ENCODE data around the gene ARHGAP8. TPM values are rescaled to one million over a fixed set of nuclear protein-coding genes. Genes with fewer than 3 reads are reported as not detected.

Gene ARHGAP8
- total and polyA plus RNA-seq, 2 experiments from 2014 or later = 62.8 to 64.9 TPM

DNA sequence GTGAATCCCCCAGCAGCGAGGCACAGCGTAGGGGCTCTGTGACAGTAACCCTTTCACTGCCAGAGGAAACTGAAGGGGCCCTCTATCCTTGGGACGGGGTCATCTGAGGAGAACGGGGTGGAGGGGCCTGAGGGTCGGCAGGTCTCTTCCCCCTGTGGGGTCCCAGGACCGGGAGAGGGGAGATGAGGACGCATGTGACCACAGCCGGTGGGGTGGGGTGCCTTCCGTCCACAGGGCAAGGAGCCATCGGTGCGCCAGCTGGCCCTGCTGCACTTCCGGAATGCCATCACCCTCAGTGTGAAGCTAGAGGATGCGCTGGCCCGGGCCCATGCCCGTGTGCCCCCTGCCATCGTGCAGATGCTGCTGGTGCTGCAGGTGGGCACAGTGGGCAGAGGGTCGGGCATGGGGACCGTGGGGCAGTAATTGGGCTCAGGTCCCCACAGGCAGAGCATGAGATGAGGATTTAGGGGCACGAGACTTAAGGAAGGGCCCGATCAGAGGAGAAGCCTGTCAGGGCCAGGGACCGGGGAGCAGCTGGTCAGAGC lies 20.3 kb upstream of the ARHGAP8 start:
- Mint-ChIP-seq H3K9me3 (no peaks in the 10 kb centered on the region), H3K27me3 (ENCODE audit: insufficient read depth, low read depth, poor library complexity) (peaks cover 9% of the 10 kb centered on the region), H3K27ac (no peak overlapping the region; the same call in 1 of the 2 replicates), H3K36me3 (ENCODE audit: low read depth) (no peaks in the 10 kb centered on the region; the same call in 1 of the 3 replicates), H3K4me3 (no peak overlapping the region), H3K4me1 (peaks cover 10% of the 10 kb centered on the region; the same call in 2 of the 3 replicates)
- no peak for ATAC-seq
- Histone ChIP-seq H3K36me3 (ENCODE audit: insufficient read depth) (no peaks in the 10 kb centered on the region), H3K4me3 (no peak overlapping the region), H3K9me2 (ENCODE audit: insufficient read depth) (no peaks in the 10 kb centered on the region), H3K4me1 (ENCODE audit: insufficient read depth) (no peaks in the 10 kb centered on the region), H3F3A (replicated peaks; ENCODE audit: low read depth) (peaks cover 4% of the 10 kb centered on the region), H3K4me2 (no peak overlapping the region), H3K27ac (ENCODE audit: low read depth) (no peak overlapping the region), H3K79me2 (replicated peaks; ENCODE audit: insufficient read depth) (no peaks in the 10 kb centered on the region), H4K20me1 (replicated peaks; ENCODE audit: insufficient read depth) (no peaks in the 10 kb centered on the region), H3K27me3 (ENCODE audit: insufficient read depth) (no peaks in the 10 kb centered on the region), H2AFZ (no peak overlapping the region)
- no peak for DNase-seq (ENCODE audit: low spot score)
- no peak for TF ChIP-seq POLR2AphosphoS5 (IDR thresholded peaks at IDR 0.05; ENCODE audit: low read depth)
- no peak for TF ChIP-seq CREB1 (CRISPR knock-in tag; IDR thresholded peaks at IDR 0.05; ENCODE audit: low read depth)
- TF ChIP-seq EZH2phosphoT487 (IDR thresholded peaks at IDR 0.05; ENCODE audit: unreplicated experiment) = no peak
- TF ChIP-seq, protein P1, sequence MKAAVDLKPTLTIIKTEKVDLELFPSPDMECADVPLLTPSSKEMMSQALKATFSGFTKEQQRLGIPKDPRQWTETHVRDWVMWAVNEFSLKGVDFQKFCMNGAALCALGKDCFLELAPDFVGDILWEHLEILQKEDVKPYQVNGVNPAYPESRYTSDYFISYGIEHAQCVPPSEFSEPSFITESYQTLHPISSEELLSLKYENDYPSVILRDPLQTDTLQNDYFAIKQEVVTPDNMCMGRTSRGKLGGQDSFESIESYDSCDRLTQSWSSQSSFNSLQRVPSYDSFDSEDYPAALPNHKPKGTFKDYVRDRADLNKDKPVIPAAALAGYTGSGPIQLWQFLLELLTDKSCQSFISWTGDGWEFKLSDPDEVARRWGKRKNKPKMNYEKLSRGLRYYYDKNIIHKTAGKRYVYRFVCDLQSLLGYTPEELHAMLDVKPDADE (IDR thresholded peaks at IDR 0.05) = no peak
- TF ChIP-seq EZH2 (IDR thresholded peaks at IDR 0.05; ENCODE audit: low read depth, unreplicated experiment) = no peak
- TF ChIP-seq, protein P2, sequence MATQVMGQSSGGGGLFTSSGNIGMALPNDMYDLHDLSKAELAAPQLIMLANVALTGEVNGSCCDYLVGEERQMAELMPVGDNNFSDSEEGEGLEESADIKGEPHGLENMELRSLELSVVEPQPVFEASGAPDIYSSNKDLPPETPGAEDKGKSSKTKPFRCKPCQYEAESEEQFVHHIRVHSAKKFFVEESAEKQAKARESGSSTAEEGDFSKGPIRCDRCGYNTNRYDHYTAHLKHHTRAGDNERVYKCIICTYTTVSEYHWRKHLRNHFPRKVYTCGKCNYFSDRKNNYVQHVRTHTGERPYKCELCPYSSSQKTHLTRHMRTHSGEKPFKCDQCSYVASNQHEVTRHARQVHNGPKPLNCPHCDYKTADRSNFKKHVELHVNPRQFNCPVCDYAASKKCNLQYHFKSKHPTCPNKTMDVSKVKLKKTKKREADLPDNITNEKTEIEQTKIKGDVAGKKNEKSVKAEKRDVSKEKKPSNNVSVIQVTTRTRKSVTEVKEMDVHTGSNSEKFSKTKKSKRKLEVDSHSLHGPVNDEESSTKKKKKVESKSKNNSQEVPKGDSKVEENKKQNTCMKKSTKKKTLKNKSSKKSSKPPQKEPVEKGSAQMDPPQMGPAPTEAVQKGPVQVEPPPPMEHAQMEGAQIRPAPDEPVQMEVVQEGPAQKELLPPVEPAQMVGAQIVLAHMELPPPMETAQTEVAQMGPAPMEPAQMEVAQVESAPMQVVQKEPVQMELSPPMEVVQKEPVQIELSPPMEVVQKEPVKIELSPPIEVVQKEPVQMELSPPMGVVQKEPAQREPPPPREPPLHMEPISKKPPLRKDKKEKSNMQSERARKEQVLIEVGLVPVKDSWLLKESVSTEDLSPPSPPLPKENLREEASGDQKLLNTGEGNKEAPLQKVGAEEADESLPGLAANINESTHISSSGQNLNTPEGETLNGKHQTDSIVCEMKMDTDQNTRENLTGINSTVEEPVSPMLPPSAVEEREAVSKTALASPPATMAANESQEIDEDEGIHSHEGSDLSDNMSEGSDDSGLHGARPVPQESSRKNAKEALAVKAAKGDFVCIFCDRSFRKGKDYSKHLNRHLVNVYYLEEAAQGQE (IDR thresholded peaks at IDR 0.05; ENCODE audit: unreplicated experiment) = no peak
- TF ChIP-seq, protein P3, sequence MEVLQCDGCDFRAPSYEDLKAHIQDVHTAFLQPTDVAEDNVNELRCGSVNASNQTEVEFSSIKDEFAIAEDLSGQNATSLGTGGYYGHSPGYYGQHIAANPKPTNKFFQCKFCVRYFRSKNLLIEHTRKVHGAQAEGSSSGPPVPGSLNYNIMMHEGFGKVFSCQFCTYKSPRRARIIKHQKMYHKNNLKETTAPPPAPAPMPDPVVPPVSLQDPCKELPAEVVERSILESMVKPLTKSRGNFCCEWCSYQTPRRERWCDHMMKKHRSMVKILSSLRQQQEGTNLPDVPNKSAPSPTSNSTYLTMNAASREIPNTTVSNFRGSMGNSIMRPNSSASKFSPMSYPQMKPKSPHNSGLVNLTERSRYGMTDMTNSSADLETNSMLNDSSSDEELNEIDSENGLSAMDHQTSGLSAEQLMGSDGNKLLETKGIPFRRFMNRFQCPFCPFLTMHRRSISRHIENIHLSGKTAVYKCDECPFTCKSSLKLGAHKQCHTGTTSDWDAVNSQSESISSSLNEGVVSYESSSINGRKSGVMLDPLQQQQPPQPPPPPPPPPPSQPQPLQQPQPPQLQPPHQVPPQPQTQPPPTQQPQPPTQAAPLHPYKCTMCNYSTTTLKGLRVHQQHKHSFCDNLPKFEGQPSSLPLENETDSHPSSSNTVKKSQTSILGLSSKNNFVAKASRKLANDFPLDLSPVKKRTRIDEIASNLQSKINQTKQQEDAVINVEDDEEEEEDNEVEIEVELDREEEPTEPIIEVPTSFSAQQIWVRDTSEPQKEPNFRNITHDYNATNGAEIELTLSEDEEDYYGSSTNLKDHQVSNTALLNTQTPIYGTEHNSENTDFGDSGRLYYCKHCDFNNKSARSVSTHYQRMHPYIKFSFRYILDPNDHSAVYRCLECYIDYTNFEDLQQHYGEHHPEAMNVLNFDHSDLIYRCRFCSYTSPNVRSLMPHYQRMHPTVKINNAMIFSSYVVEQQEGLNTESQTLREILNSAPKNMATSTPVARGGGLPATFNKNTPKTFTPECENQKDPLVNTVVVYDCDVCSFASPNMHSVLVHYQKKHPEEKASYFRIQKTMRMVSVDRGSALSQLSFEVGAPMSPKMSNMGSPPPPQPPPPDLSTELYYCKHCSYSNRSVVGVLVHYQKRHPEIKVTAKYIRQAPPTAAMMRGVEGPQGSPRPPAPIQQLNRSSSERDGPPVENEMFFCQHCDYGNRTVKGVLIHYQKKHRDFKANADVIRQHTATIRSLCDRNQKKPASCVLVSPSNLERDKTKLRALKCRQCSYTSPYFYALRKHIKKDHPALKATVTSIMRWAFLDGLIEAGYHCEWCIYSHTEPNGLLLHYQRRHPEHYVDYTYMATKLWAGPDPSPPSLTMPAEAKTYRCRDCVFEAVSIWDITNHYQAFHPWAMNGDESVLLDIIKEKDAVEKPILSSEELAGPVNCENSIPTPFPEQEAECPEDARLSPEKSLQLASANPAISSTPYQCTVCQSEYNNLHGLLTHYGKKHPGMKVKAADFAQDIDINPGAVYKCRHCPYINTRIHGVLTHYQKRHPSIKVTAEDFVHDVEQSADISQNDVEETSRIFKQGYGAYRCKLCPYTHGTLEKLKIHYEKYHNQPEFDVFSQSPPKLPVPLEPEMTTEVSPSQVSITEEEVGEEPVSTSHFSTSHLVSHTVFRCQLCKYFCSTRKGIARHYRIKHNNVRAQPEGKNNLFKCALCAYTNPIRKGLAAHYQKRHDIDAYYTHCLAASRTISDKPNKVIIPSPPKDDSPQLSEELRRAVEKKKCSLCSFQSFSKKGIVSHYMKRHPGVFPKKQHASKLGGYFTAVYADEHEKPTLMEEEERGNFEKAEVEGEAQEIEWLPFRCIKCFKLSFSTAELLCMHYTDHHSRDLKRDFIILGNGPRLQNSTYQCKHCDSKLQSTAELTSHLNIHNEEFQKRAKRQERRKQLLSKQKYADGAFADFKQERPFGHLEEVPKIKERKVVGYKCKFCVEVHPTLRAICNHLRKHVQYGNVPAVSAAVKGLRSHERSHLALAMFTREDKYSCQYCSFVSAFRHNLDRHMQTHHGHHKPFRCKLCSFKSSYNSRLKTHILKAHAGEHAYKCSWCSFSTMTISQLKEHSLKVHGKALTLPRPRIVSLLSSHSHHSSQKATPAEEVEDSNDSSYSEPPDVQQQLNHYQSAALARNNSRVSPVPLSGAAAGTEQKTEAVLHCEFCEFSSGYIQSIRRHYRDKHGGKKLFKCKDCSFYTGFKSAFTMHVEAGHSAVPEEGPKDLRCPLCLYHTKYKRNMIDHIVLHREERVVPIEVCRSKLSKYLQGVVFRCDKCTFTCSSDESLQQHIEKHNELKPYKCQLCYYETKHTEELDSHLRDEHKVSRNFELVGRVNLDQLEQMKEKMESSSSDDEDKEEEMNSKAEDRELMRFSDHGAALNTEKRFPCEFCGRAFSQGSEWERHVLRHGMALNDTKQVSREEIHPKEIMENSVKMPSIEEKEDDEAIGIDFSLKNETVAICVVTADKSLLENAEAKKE (CRISPR knock-in tag; IDR thresholded peaks at IDR 0.05) = no peak
